ENCODE data around the gene FBLN1.

DNA sequence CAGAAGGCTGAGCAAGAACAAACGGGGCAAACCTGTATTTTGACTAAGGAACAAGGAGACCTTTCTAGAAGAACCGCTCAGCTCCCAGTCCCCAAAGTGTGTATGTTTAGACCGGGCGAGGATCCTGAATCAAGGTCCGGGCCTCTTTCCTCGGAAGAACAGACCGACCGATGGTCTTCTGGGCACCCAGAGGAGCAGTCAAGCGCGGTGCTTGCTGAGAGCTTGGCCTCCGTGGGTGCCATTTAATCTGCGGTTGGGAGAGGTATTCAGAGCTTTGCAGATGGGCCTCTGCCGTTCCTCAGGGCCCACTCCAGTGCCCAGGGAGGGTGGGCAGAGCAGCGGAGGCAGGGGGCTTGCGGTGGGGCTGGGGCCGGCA is 142.5 kb downstream of the FBLN1 start:
- no peak for TF ChIP-seq POLR2A (IDR thresholded peaks at IDR 0.05)
- TF ChIP-seq, protein P1, sequence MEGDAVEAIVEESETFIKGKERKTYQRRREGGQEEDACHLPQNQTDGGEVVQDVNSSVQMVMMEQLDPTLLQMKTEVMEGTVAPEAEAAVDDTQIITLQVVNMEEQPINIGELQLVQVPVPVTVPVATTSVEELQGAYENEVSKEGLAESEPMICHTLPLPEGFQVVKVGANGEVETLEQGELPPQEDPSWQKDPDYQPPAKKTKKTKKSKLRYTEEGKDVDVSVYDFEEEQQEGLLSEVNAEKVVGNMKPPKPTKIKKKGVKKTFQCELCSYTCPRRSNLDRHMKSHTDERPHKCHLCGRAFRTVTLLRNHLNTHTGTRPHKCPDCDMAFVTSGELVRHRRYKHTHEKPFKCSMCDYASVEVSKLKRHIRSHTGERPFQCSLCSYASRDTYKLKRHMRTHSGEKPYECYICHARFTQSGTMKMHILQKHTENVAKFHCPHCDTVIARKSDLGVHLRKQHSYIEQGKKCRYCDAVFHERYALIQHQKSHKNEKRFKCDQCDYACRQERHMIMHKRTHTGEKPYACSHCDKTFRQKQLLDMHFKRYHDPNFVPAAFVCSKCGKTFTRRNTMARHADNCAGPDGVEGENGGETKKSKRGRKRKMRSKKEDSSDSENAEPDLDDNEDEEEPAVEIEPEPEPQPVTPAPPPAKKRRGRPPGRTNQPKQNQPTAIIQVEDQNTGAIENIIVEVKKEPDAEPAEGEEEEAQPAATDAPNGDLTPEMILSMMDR (IDR thresholded peaks at IDR 0.05): no peak

All from transverse colon (tissue), 3 donors.